T-helper 9 cell (primary cell): ENCODE data around the gene DNAJB8.

ENCODE experiments used
- DNase-seq: peaks from one replicate; pipeline ENCODE4 v3.0.0-alpha.2; 2020
- total RNA-seq, 2 donors: gene quantifications; one replicate each; lab custom pipeline; 2026; lab: John Stamatoyannopoulos, UW

DNAJB8 gene
- total RNA-seq, result 0 reads per million in 2 donors

DNA sequence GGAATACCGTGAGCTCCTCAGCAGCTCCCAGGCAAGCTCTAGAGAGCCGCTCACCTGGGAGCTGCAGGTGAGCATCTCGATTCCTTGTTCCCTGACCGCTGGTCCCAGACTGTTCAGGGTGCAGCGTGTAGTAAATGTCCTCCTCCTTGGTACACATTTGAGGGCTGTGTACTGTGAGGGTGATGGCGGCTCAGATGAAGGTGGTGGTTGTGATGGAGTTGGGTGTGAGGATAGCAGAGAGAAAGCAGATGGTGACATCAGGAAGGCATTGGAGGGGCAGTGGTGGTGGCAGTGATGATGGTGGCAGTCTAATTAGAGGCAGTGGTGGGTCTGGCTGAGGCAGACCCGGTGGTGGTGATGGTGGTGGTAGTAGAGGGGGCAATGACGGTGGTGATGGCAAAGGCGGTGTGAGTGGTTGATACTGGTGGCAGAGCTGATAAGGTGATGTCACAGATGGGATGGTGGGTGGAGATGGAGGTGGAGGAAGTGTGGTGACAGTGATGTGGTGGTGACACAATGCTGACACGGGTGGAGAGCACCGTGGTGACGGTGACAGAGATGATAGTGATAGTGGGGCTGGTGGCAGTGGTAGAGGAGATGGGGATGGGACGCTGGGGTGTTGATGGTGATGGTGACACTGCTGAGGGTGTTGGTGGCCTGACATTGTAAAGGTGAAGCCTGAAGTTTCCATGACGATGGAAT is at the start of gene DNAJB8:
DNAJB8 (minus strand) TSS at position 51 of the 702 bp plus-strand sequence. CDS start 3,645 bp downstream, outside the sequence.
- DNase-seq, result no peak

DNA sequence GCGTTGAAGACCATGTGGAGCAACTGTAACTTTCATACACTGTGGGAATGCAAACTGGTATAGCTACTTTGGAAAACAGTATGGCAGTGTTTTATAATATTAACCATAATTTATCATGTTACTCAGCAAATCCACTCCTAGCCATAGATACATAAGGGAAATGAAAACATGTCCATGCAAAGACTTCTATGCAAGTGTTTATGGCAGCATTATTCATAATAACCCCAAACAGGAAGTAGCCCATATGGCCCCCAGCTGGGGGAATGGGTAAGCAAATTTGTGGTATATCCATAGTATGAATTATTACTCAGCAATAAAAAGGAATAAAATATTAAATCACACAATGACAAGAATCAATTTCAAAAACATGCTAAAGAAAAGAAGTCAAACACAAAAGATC is 49.3 kb upstream of the DNAJB8 start:
- DNase-seq, result no peak

DNA sequence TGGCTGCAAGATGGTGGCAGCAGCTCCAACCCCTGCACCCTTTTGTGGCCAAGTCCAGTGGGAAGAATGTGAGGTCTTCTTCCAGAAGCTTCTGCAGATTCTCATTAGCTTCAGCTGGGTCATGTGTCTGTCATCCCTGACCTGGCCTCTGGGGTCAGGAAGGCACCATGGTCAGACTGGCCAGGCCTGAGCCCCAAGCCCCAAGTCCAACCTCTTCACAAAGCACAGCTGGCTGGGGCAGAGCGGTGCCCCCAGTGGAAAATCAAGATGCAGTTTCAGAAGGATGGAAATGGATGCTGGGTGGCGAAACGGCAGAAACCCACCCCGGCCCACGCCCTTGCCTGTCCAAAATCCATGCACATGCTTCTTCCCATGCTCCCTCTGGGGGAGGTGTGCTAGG is 42.2 kb upstream of the DNAJB8 start:
- DNase-seq, result no peak

DNA sequence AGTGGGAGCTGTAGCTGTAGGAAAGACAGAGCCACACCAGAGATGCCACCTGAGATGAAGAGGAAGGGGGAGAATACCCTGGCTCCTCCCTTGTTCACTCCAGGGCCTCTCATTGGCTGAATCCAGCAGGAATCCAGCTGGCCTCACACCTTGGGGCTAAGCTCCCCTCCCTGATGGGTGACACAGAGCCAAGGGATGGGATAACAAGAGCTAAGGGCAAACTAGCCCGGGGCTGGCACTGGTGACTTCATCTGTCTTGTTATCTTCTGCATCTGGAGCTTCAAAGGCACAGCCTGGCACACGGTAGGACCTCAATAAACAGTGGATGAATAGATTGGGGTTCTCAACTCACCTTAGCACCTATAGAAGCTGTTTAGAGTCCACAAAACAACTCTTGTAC is 40.1 kb upstream of the DNAJB8 start:
- DNase-seq, result no peak

DNA sequence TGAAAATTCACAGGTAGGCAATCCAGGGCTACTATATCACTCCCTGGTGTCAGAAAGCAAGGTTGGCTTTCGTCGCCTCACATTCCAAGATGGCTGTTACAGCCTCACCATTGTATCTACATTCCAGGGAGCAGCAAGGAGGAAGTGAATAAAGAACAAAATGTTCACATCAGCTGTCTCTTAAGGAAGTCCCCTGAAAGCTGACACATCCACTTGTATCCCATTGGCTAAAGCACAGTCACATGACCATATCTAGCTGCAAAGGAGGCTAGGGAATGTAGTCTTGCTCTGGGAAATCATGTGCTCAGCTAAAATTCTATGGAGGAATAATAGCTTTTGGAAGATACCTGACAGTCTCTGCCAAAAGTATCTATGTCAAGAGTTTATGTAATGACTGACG is 39.1 kb upstream of the DNAJB8 start:
- no peak for DNase-seq

- no peak for DNase-seq
Measured at GRCh38 chr3:128504963-128505730, 38.5 kb upstream of the DNAJB8 start.

GRCh38 chr3:128504533-128504915 is 37.8 kb upstream of the DNAJB8 start:
- no peak for DNase-seq

DNA sequence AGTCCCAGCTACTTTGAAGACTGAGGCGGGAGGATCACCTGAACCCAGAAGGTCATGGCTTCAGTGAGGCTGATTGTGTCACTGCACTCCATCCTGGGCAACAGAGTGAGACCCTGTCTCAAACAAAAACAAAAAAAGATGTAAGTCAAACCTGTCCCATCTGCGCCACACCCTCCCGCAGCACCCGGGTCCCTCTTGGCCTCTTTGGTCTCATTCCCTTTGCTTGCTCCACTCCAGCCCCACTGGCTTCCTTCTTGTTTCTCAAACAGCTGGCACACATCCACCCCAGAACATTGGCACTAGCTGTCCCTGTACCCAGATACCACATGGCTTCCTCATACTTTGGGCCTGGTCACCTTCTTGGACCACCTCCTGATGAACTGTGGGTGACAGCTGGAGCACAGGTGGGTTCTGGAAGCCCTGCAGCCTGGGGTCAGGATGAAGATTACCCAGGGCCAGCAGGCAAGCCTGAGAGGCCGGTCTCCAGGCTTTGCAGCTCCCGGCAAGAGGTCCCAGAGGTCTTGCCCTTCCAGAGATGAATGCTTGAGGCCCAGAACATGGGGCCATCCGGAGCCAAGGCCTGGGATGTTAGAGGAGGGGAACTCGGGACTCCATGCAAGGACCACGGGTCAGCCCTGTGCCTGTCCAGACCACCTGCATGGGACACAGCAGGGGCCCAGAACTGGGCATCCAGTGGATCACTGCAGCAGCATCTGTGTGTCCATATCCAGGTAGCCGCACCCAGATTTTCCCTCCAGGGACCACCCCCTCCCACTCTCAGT is 37.3 kb upstream of the DNAJB8 start:
- no peak for DNase-seq

GRCh38 chr3:128503164-128503651 is 36.5 kb upstream of the DNAJB8 start:
- DNase-seq, result no peak

DNA sequence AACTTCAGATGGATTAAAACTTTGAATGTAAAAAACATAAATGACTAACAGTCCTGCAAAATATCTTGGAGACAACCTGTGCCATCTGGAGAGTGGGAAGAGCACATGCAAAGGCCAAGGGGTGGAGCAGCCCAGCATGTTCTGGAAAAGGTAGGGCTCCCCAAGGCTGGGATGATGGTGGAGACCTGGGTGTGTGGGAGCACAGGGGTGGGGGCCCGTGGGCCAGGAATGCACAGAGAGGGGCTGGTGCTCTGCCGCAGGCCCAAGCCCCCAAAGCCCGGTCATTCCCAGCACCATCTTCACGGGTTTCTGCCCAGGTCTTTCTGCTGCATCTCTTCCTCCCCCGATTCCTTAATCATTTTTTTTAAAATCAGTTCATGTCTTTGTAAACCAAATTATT is 36.0 kb upstream of the DNAJB8 start:
- no peak for DNase-seq

GRCh38 chr3:128501431-128501830 is 34.7 kb upstream of the DNAJB8 start:
- DNase-seq, result no peak

DNA sequence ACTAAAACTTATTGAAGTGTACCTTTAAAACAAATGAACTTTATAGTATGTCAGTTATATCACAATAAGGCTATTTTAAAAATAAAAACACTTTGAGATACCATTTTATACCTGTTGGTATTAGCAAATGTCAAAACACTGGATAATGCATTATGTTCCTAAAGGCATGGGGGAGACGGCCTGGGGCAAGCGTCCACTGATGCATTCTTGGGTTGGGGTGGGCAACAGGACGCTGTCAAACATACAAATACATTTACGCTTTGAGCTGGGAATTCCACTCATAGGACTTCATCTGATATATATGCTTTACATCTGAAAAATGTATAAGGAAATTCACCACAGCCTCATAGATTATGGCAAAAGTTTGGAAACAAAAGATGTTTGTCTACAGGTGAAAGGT is 33.9 kb upstream of the DNAJB8 start:
- no peak for DNase-seq

DNA sequence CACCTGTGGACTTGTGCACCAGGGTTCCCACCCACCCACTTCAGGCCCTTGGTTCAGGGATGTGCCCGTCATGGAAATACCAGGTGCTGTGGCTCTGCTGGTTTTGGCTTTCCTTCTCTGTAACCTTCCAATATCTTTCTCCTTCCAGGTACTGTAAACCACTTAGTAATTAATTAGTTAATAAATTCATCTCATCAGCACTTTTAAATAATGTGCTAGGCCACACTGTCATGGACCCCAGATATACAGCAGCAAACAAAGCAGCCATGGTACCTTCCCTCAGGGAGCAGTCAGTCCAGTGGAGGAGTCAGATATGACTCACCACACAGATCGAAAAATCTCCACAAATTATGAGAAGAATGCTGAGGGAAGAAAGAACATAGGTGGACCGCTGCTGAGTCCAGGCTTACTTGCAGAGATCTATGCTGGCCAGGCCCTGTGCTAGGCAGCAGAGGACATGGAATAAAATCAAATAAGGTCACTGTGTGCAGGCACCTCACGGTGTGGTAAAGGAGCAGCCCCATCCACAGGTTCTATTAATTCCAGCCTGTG is 33.1 kb upstream of the DNAJB8 start:
- DNase-seq, result no peak

GRCh38 chr3:128498901-128499530 is 32.3 kb upstream of the DNAJB8 start:
- no peak for DNase-seq

GRCh38 chr3:128498127-128498626 is 31.5 kb upstream of the DNAJB8 start:
- no peak for DNase-seq

GRCh38 chr3:128497305-128498126 is 30.8 kb upstream of the DNAJB8 start:
- peak; percentile 65 for DNase-seq

- DNase-seq, result no peak
Measured at GRCh38 chr3:128496602-128497304, 30.1 kb upstream of the DNAJB8 start.

DNA sequence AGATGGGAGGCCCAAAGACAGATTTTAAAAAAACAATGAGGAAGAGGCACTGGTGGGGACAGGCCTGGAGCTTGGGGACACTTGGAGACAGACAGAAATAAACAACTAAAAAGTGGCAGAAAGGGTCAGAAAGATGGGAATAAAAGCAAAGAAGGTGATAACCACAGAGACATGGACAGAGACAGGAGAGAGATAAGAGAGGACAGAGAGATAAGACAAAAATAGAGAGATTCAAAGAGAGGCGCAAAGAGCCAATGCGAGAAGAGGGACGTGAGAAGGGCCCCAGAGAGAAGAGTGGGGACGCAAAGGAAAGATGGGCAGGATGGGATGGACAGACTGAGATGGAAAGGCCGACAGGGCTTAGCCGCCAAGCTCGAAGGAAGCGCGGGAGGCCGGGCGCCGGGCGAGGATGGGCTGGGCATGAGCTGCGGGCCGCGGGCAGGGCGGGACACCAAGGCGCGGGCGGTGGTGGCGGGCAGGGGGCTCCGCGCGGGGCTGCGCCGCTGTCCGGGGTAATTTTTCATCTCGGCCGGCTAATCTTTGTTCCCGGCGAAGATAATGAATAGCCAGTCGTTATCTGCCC is 29.4 kb upstream of the DNAJB8 start:
- DNase-seq, result no peak

- DNase-seq, result no peak
Measured at GRCh38 chr3:128495435-128495970, 28.8 kb upstream of the DNAJB8 start.

GRCh38 chr3:128494367-128494650 is 27.6 kb upstream of the DNAJB8 start:
- no peak for DNase-seq
